Gastrocnemius medialis (tissue), 4 donors: ENCODE data around the gene MAPRE2.

ENCODE experiments used
- POLR2A ChIP-seq, 2 donors: fragments of 450-650 bp; IDR thresholded peaks; one replicate each; pipeline ENCODE4 v1.6.1; 2017; ENCODE audit warnings: antibody characterized with exemption in 2 of 2, mild to moderate bottlenecking in 2 of 2, moderate library complexity in 2 of 2
- TF ChIP-seq, protein P1 (sequence below), 5 experiments: fragments of 450-650 bp in 3 of 5; fragments of 200-600 bp in 2 of 5; sonication (generic) in 2 of 5; IDR thresholded peaks in 4 of 5; conservative IDR thresholded peaks in 1 of 5; 1 replicate in 4 of 5; 2 replicates in 1 of 5; pipeline ENCODE4 v1.5.1; 2016 to 2019; ENCODE audit warnings: antibody characterized with exemption in 5 of 5, mild to moderate bottlenecking in 3 of 5, moderate library complexity in 3 of 5

DNA sequence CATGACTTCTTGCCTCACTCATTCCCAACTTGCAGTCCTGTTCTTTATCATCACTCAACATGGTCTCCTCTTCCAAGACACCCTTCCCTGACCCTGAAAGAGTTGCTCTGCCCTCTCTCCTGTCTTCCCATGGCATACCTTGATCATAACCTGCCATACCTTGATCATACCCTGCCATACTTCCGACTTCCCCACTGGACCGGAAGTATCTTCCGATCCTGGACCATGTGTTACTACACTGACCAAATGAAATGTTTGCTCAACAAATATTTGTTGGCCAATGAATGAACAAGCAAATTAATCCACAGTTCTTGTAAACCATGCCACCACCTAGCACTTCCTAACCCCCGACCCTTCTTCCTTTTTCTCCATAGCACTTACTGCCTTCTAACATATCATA, 138.7 kb downstream of the MAPRE2 start:
- TF ChIP-seq, protein P1, sequence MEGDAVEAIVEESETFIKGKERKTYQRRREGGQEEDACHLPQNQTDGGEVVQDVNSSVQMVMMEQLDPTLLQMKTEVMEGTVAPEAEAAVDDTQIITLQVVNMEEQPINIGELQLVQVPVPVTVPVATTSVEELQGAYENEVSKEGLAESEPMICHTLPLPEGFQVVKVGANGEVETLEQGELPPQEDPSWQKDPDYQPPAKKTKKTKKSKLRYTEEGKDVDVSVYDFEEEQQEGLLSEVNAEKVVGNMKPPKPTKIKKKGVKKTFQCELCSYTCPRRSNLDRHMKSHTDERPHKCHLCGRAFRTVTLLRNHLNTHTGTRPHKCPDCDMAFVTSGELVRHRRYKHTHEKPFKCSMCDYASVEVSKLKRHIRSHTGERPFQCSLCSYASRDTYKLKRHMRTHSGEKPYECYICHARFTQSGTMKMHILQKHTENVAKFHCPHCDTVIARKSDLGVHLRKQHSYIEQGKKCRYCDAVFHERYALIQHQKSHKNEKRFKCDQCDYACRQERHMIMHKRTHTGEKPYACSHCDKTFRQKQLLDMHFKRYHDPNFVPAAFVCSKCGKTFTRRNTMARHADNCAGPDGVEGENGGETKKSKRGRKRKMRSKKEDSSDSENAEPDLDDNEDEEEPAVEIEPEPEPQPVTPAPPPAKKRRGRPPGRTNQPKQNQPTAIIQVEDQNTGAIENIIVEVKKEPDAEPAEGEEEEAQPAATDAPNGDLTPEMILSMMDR (IDR thresholded peaks at IDR 0.05 in 4 of 5, conservative IDR thresholded peaks at IDR 0.05 in 1 of 5) = no peak
- TF ChIP-seq POLR2A (IDR thresholded peaks at IDR 0.05) = no peak
